SK-N-MC (cell line): ENCODE results near the gene C15orf40.

Source experiments
- EZH2 ChIP-seq: fragments of 200-600 bp; sonication (generic); IDR thresholded peaks from one replicate; pipeline ENCODE4 v1.6.1; 2017; ENCODE audit warnings: antibody characterized with exemption
- POLR2AphosphoS5 ChIP-seq: IDR thresholded peaks from 2 replicates; pipeline ENCODE4 v1.6.1; 2012; ENCODE audit warnings: mild to moderate bottlenecking, low read depth, low read length, borderline replicate concordance

DNA sequence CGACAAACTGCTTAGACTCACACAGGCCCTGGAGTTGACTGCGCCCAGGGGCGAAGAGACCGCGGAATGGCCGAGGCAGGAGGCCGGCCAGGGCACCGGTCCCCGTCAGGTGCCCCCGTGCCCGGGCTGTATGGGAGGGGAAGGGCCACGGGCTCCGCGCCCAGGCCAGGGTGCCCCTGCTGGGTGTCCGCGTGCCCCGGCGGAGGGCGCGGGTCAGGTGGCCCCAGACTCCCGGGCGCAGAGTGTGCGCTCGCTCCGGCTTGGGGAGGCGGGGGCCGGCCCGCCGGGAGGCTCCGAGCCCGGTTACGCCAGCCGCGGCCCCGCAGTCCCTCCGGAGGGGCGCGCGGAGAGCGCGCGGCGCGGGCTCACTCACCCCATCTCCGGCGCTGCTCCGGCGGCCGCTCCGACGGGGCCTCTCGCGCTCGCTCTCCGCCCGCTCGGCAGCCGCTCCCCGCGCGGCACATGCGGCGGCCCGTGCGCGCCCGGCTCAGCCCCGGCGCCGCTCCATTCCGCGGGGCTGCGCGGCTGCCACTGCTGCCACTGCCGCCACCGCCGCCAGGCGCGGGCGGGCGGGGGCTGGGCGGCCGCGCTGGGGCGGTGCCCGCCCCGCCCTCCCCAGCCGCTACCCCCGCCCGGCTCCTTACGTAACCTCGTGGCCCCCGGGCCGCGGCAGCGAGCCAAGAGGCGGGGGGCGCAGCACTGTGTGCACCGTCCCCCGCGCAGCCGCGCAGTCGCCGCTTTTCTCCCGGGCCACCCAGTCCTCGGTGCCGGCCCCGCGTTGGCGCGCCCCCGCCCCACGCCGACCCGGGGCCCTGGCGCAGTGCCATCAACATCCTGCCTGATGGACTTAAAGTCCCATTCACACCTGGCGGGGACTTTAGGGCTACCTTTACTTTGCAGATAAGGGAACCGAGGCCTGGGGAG is 59.0 kb downstream of the C15orf40 start, which contains the start of gene HOMER2:
- no peak for TF ChIP-seq POLR2AphosphoS5
- TF ChIP-seq EZH2 = no peak
